HG02571 (cell line): ENCODE results near the gene C2CD2L.
"Not testable (repeated sequence)": the region's sequence is repeated elsewhere in the genome, so short reads cannot be mapped to it uniquely, and the experiment has no call there.

Source experiments
- ATAC-seq: cut with Tn5 transposase; IDR thresholded peaks from one replicate; pipeline ENCODE4 v1.9.1; 2021; ENCODE audit warnings: mild to moderate bottlenecking, moderate library complexity; ENCODE audit not compliant: unreplicated experiment

The C2CD2L gene

DNA sequence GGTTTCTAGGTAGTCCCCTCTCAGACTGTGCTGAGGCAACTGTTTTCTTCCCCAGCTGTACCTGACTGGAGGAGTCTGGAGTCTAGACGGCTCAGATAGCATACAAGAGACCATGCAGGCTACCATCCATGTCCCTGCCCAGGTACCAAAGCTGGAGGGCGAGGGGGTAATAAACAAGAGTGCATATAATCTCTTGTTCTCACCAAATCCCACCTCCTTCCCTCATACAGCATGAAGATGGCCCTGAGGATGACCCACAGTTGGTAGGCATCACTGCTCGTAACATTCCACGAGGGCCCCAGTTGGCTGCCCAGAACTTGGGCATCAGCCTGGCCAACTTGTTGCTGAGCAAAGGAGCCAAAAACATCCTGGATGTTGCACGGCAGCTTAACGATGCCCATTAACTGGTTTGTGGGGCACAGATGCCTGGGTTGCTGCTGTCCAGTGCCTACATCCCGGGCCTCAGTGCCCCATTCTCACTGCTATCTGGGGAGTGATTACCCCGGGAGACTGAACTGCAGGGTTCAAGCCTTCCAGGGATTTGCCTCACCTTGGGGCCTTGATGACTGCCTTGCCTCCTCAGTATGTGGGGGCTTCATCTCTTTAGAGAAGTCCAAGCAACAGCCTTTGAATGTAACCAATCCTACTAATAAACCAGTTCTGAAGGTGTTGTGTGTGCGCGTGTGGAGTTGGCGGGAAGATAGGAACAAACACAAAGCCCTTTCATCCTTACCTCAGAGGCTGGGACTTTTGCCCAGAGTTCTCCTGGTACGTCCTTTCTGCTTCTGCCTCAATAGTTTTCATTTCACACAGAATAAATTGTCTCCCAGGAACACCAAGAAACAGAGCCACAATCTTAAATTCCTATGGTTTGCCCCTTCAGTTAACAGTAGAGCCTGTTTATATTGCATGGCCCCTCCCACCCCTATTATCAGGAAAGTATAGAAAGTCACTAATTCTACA, 14.0 kb upstream of the C2CD2L start:
- no peak for ATAC-seq

DNA sequence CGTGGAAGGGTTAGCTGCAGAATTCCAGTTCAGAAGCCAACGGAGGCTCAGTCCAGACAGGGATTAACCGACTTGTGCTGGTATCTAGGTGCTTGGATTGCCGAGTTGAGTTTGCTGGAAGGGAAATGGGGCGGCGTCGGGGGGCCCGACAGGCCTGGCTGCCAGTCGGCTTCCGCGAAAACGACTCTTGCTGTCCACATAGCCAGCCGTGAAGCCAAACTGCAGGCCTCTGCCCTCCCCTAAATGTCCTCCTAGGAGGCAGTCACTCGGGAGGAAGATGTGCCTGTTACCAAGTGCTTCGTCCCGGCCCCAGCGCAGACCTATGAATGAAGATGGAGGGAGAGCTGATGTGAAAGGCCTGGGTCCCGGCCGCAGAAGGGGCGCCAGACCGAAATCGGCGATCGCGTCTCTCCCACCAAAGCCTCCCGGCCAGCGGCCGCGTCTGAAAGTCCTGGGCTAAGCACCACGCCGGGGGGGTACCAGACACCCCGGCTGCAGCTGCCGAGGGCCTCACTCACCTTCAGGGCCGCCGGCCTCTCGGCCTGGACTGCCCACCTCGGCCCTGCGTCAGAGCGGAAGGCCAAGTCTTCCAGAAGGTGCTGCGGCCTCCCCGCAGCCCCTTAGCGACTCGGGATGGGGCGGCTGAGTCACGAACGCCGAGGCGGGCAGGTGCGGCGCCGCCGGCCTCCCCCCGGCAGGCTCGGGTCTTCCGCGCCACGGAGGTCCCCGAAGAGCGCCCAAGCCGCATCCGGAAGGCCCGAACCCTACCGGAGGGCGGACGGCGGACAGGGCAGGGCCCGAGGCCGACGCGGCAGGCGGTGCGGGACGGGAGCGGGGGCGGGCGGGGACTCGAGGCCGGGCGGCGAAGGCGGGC, 13.0 kb upstream of the C2CD2L start:
- no peak for ATAC-seq

DNA sequence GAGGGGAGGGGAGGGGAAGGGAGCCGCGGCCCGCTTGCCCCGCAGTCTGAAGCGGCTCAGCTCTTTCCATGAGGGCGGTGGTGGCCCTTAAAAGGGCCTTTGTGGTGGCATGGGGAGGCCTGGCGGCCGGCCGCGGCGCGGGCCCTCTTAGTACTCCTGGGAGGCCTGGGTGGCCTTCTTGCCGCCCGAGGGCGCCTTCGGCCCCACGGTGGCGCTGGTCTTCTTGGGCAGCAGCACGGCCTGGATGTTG, 12.4 kb upstream of the C2CD2L start:
- peak; percentile 44 for ATAC-seq

DNA sequence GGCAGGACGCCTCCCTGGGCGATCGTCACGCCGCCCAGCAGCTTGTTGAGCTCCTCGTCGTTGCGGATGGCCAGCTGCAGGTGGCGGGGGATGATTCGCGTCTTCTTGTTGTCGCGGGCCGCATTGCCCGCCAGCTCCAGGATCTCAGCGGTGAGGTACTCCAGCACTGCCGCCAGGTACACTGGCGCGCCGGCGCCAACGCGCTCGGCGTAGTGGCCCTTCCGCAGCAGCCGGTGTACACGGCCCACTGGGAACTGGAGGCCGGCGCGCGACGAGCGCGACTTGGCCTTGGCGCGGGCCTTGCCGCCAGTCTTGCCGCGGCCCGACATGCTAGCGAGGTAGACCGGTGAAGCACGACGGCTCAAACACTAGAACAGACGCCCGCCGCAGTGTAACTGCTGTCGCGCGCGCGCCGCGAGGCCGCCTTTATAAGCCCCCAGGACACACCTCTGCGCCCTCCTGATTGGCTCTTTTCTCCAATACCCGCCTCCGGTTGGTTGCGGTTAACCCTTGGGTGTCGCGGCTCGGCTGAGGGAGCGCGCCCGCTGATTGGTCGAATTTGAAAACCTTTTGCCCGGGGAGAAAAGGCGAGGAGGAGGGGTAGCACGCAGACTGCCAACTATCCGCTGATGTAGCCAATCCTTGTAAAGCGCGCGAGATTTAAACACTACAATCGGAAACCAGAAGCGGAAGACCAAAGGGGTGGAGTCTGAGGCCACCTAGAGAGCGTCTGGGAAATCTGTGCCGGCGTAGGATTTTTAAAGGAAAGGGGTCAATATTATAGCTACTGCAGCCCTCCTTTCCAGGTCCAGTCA, 11.9 kb upstream of the C2CD2L start:
- ATAC-seq = peak; percentile 78

DNA sequence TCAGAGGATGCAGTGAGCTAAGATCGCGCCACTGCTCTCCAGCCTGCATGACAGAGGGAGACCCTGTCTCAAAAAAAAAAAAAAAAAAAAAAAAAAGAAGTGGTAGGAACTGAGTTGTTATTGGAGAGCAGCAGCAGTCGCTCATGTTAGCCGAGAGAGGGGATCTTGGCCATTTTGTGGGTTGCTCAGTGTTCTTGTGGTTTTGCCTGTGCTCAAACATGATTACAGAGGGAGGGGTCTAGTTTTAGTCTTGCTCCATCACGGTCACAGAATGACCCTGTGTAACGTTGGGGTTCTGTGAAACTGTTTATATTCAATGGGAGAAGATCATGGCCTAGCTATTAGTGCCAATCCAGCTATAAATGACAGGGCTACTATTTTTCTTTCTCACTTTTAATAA, 7.4 kb upstream of the C2CD2L start:
- no peak for ATAC-seq

DNA sequence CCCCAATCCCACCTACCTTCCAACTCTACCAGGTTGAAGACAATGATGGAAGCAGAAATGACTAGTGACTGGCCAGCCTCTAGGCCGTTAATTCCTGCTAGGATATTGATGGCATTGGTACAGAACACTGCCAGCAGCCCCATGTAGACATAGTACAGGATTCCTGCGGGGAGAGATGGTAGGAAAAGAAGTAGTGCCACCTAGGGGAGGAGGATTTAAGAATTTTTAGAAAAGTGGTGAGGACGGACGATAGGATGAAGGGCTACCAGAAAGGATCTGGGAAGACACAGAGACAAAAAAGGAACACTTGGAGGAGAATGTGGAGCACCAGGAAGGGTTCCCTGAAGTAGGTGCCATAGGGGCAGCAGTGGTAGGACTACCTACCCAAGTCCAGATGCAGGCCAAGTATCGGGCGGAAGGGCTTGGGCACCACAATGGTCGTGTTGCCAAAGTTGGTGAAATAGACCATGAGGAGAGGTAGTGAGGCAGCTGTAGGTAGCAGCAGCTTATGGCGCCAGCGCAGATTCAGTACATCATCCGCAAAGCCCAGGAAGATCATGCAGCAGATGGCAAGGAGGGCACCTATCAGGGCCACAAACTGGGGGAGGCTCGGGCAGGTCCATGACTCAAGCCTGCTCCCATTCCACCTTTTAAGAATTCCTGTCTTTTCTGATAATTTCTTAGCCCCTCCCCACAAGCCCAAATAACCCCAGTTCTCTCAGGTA, 6.7 kb upstream of the C2CD2L start:
- ATAC-seq = no peak

DNA sequence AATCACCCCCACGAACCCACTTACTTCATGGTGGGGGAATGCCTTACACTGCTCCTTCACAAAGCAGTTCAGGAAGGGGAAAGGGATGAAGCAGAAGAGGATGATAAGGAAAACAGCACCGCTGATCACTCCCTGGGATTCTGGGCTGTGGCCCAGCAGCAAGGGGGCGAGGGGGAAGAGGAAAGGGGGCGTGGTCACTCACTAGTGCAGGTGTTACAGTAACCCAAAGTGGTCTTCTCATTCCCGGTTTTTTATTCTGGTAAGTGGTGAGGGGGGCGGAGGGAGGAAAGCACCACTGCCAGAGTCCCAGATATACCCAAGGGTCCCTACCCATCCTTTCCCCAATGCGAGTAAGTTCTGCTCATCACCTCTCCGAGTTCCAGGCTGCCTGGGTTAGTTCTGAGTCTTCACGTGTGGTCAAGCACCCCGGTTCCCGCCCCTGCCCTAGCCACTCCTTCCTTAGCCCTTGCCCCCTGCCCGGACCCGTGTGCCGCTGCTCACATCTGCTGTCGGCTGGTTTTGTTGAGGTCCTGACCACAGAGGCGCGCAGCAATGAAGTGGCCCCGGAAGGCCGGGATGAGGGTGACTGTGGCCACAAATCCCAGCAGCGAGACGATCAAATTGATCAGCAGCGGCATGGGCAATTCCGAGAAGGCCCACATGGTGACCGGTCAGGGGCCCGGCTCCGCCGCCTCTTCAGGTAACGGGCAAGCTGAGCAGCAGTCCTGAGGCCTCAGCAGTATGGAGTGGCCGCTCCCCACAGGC, 6.0 kb upstream of the C2CD2L start:
- ATAC-seq = peak; percentile 20

DNA sequence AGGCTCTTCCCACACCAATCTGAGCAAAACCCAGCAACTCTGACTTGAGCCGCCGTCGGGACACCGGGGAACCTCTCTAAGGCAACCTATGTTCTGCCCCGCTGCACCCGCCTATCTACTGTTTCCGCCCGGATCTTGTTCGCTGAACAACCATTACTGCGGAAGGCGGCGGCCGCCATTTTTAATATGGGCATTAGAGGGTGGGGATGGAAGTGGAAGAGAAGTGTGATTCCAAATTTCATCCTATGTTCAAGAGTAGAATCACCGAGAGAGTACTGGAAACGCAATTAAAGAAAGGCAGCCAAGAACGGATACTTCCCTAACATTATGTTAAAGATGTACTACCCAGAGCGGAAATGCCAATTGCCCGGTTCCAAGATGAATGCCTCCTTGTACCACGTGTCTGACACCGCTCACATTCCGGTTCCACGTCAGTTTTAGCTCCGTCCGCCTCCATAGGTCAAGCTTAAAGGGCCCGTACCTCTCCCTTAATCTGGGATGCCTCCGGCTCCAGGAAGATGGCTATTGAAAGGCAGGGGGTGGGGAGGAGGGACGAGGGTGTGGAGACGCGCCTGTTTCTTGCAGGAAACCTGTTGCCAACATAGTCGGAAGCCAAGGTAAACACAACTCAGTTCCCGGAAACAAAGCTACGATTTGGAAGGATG, 5.3 kb upstream of the C2CD2L start, which contains the start of gene DPAGT1:
TSS of gene DPAGT1 (minus strand) at position 95 of the 665 bp plus-strand sequence. CDS start 198 bp downstream, outside the sequence.
- ATAC-seq = peak; percentile 81

DNA sequence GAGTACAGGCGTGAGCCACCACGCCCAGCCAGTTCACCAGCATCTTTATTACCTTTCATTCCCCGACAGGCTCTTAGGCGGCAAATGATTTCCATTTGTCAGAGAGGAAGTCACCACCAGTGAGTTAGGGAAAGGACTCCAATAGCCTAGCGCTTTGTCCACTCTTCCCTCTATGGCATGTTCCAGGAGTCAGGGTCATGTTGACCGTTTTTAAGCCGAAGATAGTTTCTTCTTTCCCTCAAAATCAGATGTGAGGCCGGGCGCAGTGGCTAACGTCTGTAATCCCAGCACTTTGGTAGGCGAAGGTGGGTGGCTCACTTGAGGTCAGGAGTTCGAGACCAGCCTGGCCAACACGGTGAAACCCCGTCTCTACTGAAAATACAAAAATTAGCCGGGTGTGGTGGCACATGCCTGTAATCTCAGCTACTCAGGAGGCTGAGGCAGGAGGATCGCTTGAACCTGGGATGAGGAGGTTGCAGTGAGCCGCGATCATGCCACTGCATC, 3.9 kb upstream of the C2CD2L start:
- ATAC-seq = not testable (repeated sequence)

DNA sequence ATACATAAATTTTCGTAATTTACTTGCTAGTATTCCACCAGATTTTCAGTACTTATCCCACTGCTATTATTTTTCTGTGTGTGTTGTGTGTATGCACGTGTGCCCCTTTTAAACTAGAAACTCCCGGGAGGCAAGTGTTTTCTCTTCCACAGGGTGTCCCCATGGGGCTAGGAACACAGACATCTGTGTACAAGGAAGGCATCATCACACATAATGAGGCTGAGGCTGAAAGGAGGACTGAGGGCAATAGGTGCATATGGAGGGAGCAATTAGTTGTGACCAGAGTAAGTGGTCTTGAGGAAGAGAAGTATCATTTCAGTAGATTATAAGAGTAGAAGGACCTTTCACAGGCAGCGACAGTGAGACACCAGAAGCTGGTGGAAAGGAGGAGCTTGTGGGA, 3.4 kb upstream of the C2CD2L start:
- no peak for ATAC-seq

DNA sequence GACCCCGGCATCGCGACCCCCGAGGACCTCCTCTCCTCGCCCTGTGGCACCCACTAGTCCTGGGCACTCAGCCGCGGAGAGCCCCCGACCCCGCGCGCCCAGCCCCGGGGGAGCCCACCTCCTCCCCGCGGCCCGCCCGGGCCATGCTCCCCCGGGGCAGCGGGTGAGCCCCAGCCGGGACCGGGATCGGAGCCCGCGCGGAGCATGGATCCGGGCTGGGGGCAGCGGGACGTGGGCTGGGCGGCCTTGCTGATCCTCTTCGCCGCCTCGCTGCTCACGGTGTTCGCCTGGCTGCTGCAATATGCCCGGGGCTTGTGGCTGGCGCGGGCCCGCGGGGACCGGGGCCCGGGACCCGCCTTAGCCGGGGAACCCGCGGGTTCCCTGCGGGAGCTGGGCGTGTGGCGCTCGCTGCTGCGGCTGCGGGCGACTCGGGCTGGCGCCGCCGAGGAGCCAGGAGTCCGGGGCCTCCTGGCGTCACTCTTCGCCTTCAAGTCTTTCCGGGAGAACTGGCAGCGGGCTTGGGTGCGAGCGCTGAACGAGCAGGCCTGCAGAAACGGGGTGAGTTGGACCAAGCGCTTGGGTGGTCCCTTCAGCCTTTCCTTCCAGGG, 498 bp downstream of the C2CD2L start:
- ATAC-seq = peak; percentile 22

DNA sequence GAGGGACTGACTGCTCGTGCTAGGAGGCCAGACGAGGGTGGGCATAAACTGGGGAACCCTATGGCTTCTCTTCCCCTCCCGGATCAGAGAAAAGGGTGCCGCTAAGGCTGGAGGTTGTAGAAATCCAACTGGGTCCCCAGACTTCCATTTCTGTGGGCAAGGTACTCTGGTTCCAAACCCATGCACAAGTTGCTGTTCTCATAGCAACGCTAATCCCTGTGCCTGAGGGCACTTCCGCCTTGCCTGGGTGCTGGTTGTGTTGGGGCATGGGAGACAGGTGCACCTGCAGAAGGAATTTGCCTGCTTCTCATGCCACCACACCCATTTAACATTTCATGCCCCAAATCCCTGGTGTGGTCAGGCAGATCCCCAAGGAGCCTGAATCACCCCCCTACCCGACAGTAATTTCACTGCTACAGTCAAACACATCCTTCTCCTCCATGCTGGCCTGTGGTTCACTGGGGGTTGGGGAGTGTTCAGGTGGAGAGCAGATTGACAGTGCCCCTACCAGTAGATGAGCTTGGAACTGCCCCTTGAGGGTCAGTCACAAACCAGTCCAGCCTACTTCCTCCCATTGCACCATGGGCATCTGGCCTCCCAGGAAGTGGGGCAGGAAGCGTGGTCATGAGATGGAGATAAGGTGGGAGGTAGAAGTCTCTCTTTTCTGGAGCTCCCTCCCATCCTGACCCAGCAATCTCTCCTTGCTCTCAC, 1.2 kb downstream of the C2CD2L start:
- ATAC-seq = no peak

DNA sequence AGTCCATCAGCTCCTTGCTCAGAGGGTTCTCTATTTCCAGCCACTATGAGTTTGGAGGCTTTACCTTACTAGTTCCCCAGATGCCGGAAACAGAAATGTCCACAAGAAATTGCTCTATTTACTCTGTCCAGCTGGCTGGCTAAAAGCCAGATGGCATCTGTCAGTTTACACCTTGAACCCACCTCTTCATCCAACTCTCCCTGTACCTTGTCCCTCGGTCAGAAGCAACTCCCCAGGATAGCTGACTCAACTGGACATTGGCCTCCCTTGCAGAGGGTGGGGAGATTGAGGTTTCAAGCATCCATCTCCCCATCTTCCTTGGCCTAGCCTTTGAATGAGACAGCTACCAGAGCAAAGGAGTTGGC, 1.7 kb downstream of the C2CD2L start:
- ATAC-seq = no peak

DNA sequence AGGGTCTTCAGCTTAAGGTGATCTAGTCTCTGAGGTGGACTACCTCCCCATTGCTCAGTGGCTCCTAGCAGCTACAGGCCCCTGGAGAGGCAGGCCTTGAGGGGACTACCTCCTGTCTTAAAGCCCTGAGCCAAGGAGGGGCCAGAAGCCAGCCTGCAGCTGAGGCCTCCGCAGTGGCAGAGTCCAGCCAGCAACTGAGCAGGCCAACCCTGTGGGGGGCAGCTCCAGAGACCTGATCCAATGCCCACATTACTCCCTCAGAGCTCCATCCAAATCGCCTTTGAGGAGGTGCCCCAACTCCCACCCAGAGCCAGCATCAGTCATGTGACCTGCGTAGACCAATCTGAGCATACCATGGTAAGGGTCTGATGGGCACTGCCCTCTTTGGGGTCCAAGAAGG, 2.7 kb downstream of the C2CD2L start:
- ATAC-seq = no peak

DNA sequence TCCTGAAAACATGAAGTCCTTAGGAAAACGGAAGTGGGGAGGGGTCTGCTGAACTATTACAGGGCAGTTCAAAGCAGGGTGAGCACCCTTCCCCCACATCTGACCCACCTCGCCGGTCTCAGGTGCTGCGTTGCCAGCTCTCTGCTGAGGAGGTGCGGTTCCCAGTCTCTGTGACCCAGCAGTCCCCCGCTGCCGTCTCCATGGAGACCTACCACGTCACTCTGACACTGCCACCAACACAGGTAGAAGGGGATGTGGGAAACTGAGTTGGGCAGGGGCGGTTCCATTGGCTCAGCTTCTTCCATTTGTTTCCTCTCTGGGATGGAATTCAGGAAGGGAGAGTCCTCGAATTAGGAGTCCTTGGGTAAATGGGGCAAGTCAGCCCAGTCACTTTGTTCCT, 3.3 kb downstream of the C2CD2L start:
- no peak for ATAC-seq

DNA sequence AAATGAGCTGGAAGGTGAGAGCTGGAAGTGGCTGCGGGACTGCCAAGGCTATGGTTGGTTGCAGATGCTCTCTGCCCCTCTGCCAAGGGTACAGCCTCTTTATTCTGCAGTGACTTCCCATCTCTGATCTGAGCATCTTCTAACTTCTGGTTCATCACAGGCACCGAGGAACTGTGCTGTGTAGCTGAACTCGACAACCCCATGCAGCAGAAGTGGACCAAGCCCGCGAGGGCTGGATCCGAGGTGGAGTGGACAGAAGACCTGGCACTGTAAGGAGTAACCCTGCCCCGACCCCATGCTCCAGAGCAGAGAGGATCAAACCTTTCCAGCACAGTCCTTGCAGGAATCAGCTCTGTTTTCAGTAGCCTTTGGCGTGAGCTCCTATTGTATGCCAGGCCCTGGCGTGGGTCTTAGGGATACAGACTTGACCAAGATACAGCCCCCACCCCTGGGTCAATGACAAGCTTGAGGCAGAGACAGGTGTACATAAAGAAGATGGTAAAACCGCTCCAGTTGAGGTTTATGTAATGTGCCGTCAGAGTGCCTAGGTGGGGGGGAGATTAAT, 4.3 kb downstream of the C2CD2L start:
- ATAC-seq = no peak

DNA sequence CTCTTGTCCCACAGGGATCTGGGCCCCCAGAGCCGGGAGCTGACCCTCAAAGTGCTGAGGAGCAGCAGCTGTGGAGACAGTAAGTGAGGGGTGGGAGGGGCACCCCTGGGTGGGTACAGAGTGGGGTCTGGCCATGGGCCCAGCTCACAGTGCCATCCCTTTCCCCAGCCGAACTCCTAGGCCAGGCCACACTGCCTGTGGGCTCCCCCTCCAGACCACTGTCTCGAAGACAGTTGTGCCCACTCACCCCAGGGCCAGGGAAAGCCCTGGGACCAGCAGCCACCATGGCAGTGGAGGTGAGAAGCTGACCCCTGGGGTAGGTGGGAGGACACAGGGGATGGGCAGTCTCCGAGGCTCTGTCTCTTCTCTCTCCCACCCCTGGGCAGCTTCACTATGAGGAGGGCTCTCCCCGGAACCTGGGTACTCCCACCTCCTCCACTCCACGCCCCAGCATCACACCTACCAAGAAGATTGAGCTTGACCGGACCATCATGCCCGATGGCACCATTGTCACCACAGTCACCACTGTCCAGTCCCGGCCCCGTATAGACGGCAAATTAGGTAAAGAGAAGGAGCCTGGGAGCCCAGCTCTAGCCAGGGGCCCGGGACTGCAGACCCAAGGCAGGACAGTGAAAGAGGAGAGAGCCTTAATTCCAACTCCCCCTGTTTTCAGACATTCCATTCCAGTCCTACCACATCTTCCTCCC, 5.3 kb downstream of the C2CD2L start:
- ATAC-seq = no peak
